Parathyroid adenoma (tissue), 2 donors: ENCODE results near the gene ARHGAP15.

Experiments
- H2AFZ ChIP-seq: fragments of 300-600 bp; sonication (generic); one replicate; pipeline ENCODE4 v1.7.0; 2017; ENCODE audit warnings: antibody characterized with exemption, mild to moderate bottlenecking
- H3K27ac ChIP-seq: fragments of 300-600 bp; sonication (generic); one replicate; pipeline ENCODE4 v1.7.0; 2017
- H3K27me3 ChIP-seq: fragments of 300-600 bp; sonication (generic); one replicate; pipeline ENCODE4 v1.7.0; 2017; ENCODE audit warnings: low read length; ENCODE audit not compliant: control insufficient read depth, insufficient read depth
- H3K36me3 ChIP-seq: fragments of 300-600 bp; sonication (generic); one replicate; pipeline ENCODE4 v1.7.0; 2017; ENCODE audit warnings: low read length; ENCODE audit not compliant: control insufficient read depth, insufficient read depth
- H3K4me1 ChIP-seq: fragments of 300-600 bp; sonication (generic); one replicate; pipeline ENCODE4 v1.7.0; 2017; ENCODE audit warnings: control low read depth
- H3K4me2 ChIP-seq: fragments of 300-600 bp; sonication (generic); one replicate; pipeline ENCODE4 v1.7.0; 2017; ENCODE audit warnings: low read length
- H3K4me3 ChIP-seq: fragments of 300-600 bp; sonication (generic); one replicate; pipeline ENCODE4 v1.7.0; 2017; ENCODE audit warnings: low read depth, low read length
- H3K79me2 ChIP-seq: fragments of 300-600 bp; sonication (generic); one replicate; pipeline ENCODE4 v1.7.0; 2017; ENCODE audit warnings: control low read depth
- H3K9ac ChIP-seq: fragments of 300-600 bp; sonication (generic); one replicate; pipeline ENCODE4 v1.7.0; 2017; ENCODE audit warnings: mild to moderate bottlenecking
- H3K9me3 ChIP-seq: fragments of 300-600 bp; sonication (generic); one replicate; pipeline ENCODE4 v1.7.0; 2017; ENCODE audit warnings: low read length; ENCODE audit not compliant: control insufficient read depth
- TF ChIP-seq, protein P1 (sequence below): fragments of 300-600 bp; sonication (generic); IDR thresholded peaks from one replicate; pipeline ENCODE4 v1.7.0; 2017; ENCODE audit warnings: antibody characterized with exemption, mild to moderate bottlenecking
- donor health status: primary hyperparathyroidism.

Gene ARHGAP15

GRCh38 chr2:143629340-143629739 lies 500.1 kb downstream of the ARHGAP15 start:
- H3K4me3 ChIP-seq = no peak overlapping the region
- H3K4me2 ChIP-seq = no peak overlapping the region
- H3K27ac ChIP-seq = no peak overlapping the region
- no peaks in the 10 kb centered on the region for H3K79me2 ChIP-seq
- H3K9me3 ChIP-seq = no peaks in the 10 kb centered on the region
- H3K27me3 ChIP-seq = no peaks in the 10 kb centered on the region
- H3K36me3 ChIP-seq = no peaks in the 10 kb centered on the region
- H2AFZ ChIP-seq = no peak overlapping the region
- H3K4me1 ChIP-seq = no peaks in the 10 kb centered on the region
- TF ChIP-seq, protein P1, sequence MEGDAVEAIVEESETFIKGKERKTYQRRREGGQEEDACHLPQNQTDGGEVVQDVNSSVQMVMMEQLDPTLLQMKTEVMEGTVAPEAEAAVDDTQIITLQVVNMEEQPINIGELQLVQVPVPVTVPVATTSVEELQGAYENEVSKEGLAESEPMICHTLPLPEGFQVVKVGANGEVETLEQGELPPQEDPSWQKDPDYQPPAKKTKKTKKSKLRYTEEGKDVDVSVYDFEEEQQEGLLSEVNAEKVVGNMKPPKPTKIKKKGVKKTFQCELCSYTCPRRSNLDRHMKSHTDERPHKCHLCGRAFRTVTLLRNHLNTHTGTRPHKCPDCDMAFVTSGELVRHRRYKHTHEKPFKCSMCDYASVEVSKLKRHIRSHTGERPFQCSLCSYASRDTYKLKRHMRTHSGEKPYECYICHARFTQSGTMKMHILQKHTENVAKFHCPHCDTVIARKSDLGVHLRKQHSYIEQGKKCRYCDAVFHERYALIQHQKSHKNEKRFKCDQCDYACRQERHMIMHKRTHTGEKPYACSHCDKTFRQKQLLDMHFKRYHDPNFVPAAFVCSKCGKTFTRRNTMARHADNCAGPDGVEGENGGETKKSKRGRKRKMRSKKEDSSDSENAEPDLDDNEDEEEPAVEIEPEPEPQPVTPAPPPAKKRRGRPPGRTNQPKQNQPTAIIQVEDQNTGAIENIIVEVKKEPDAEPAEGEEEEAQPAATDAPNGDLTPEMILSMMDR = no peak
- H3K9ac ChIP-seq = no peak overlapping the region

DNA sequence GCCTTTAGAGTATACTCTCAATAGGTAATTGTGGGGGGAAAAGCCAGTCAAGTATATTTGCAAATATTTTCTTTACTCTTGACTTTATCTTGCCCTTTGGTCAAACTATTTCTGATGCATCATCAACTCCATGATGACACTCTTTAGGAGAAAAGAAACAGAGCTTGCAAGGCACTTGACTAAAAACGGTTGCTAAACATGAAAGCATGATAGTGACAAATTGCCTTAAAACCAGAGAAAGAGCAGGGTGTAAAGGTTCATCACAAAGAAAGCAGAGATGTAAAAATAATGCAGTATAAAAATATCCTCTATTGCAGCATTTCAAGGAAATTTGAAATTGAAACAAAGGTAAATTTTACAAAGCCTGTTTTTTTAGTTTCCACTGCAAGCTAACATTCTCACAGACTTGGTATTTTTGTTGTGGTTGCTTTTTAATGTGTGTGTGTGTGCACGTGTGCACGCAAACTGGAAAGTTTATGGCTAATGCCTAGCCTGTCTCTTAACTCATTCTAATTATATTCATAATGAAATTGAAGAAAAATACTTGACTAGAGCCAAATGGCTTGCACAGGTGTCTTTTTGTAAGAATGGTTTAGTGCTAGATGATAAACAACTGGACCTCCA lies 503.6 kb downstream of the ARHGAP15 start:
- Histone ChIP-seq H3K36me3 (no peaks in the 10 kb centered on the region), H2AFZ (no peak overlapping the region), H3K9ac (no peak overlapping the region), H3K4me3 (no peak overlapping the region), H3K79me2 (no peaks in the 10 kb centered on the region), H3K4me1 (no peaks in the 10 kb centered on the region), H3K27ac (no peak overlapping the region), H3K4me2 (no peak overlapping the region), H3K27me3 (no peaks in the 10 kb centered on the region), H3K9me3 (no peaks in the 10 kb centered on the region)
- TF ChIP-seq, protein P1 = no peak

DNA sequence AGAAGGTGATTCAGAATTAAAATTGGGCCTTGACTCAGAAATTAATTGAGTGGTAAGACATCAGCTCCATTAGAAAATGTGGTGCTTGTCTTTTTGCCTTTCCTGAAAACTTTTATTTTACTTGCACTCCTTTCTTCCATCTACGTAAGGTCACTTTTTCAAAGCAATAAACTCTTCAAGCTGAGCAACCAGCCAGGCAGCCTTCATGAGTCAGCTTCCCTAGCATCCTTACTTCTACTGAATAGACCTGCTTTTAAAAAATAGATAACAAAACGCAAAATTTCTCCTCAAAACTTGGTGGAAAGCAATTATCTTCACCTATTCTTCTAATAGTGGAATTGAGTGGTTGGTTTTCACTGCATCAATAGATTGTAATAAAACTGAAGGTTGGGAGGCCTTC lies 504.2 kb downstream of the ARHGAP15 start:
- Histone ChIP-seq H3K9me3 (no peaks in the 10 kb centered on the region), H2AFZ (no peak overlapping the region), H3K27me3 (no peaks in the 10 kb centered on the region), H3K36me3 (no peaks in the 10 kb centered on the region), H3K4me2 (no peak overlapping the region), H3K4me1 (no peaks in the 10 kb centered on the region), H3K4me3 (no peak overlapping the region), H3K79me2 (no peaks in the 10 kb centered on the region), H3K27ac (no peak overlapping the region), H3K9ac (no peak overlapping the region)
- TF ChIP-seq, protein P1 = no peak

DNA sequence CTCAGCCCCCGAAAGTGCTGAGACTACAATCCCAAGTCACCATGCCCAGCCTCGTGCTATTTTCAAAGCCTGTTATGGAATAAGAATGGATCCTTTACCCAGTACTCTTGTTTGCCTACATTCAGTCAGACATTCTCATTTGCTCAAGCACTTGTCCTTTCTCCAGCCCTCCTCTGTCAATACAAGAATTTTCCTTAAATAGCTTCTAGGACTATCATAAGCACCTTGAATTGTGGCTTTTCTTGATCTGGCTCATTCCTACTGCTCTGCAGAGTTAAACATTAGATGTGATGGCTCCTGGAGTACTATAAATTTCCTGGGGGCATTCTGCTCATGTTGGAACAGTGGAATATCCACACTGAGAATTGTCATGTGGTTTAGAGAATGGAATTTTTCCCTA lies 506.1 kb downstream of the ARHGAP15 start:
- Histone ChIP-seq H3K27me3 (no peaks in the 10 kb centered on the region), H3K4me1 (no peaks in the 10 kb centered on the region), H3K4me3 (no peak overlapping the region), H3K36me3 (peaks cover 2% of the 10 kb centered on the region), H3K4me2 (no peak overlapping the region), H3K9me3 (no peaks in the 10 kb centered on the region), H3K9ac (no peak overlapping the region), H3K79me2 (no peaks in the 10 kb centered on the region), H3K27ac (no peak overlapping the region), H2AFZ (no peak overlapping the region)
- TF ChIP-seq, protein P1 = no peak

- no peak overlapping the region for H3K9ac ChIP-seq
- TF ChIP-seq, protein P1 = no peak
- no peak overlapping the region for H2AFZ ChIP-seq
- no peaks in the 10 kb centered on the region for H3K79me2 ChIP-seq
- H3K4me1 ChIP-seq = no peaks in the 10 kb centered on the region
- no peak overlapping the region for H3K27ac ChIP-seq
- H3K36me3 ChIP-seq = peaks cover 2% of the 10 kb centered on the region
- H3K27me3 ChIP-seq = no peaks in the 10 kb centered on the region
- H3K9me3 ChIP-seq = no peaks in the 10 kb centered on the region
- H3K4me3 ChIP-seq = no peak overlapping the region
- H3K4me2 ChIP-seq = no peak overlapping the region
Observed at GRCh38 chr2:143635936-143636335, 506.7 kb downstream of the ARHGAP15 start.
